Measurements from ENCODE around the gene L3MBTL2.

GRCh38 chr22:41171996-41172395 lies 33.1 kb upstream of the L3MBTL2 start:
- no peak for TF ChIP-seq EZH2 (IDR thresholded peaks at IDR 0.05)
- no peak for TF ChIP-seq POLR2AphosphoS5 (IDR thresholded peaks at IDR 0.05; ENCODE audit: borderline replicate concordance, low read depth, low read length)

Measured in SK-N-MC (cell line).